Measurements from ENCODE around the gene TGFBI.

GRCh38 chr5:136034984-136035383, 6.2 kb downstream of the TGFBI start:
- TF ChIP-seq CTCF (IDR thresholded peaks at IDR 0.05) (no peak), EZH2phosphoT487 (IDR thresholded peaks at IDR 0.05) (no peak)
